ENCODE results near the gene MLKL.

MLKL gene

DNA sequence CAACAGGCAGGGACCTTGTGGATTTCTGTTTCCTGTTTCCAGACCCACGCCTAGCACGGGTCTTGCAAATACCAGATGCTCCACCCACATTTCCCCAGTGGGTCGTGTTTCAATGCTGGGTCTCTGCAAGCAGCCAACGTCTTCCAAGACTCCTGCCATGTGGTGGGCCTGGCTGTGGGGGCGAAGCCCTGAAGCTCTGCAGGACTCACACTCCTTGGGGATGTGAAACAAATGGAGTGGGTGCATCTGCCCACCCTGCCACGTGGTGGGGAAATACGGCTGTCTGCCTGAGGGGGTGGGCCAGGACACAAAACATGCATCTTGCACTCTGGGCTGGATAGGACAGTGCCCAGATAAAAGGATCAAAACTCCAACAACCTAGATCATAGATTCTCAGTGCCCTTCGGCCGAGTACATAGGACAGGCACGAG is 41.4 kb upstream of the MLKL start:
- Histone ChIP-seq H3K9me3 (ENCODE audit: control insufficient read depth, low read length) (no peaks in the 10 kb centered on the region), H3K36me3 (ENCODE audit: control insufficient read depth, insufficient read depth, low read length) (no peaks in the 10 kb centered on the region), H3K27ac (ENCODE audit: insufficient read depth, low read depth, low read length, poor library complexity, severe bottlenecking) (no peak overlapping the region), H3K27me3 (ENCODE audit: control insufficient read depth, insufficient read depth, low read length, poor library complexity, severe bottlenecking) (no peaks in the 10 kb centered on the region), H3K4me1 (ENCODE audit: control insufficient read depth, insufficient read depth, low read length) (peaks cover 30% of the 10 kb centered on the region), H3K4me3 (ENCODE audit: insufficient read depth, low read depth, low read length) (no peak overlapping the region)
- WGBS, 2 experiments = 62 to 70% methylated on average over 10 of the region's 10 CpGs

GRCh38 chr16:74740795-74741304 is 40.2 kb upstream of the MLKL start:
- no peaks in the 10 kb centered on the region for H3K36me3 ChIP-seq (ENCODE audit: control insufficient read depth, insufficient read depth, low read length)

DNA sequence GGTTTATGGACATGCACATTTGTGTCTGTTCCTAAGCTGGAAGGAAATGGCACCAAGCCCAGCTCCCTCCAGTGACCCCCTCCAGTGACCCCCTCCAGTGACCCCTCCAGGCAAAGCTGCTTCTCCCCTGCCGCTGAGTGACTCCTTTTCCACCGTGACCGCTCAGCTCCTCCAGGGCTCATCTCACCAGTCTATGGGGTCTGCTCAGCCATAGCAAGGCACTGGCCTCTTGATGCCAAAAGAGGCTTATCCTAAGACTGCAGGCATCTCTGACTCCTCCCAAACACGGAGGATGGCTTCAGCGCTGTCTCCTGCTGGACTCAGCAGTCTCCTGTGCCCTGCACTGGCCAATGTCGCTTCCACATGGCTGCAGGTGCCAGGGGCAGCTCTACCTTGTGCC is 38.6 kb upstream of the MLKL start:
- H3K36me3 ChIP-seq (ENCODE audit: control insufficient read depth, insufficient read depth, low read length) = no peaks in the 10 kb centered on the region
- no peaks in the 10 kb centered on the region for H3K9me3 ChIP-seq (ENCODE audit: control insufficient read depth, low read length)
- no peak overlapping the region for H3K27ac ChIP-seq (ENCODE audit: insufficient read depth, low read depth, low read length, poor library complexity, severe bottlenecking)
- no peaks in the 10 kb centered on the region for H3K27me3 ChIP-seq (ENCODE audit: control insufficient read depth, insufficient read depth, low read length, poor library complexity, severe bottlenecking)
- no peak overlapping the region for H3K4me3 ChIP-seq (ENCODE audit: insufficient read depth, low read depth, low read length)
- WGBS, 2 experiments = 86 to 87% methylated on average over 6 of the region's 6 CpGs
- H3K4me1 ChIP-seq (ENCODE audit: control insufficient read depth, insufficient read depth, low read length) = peaks cover 47% of the 10 kb centered on the region

More at GRCh38 chr16:74740795-74741304, 40.2 kb upstream of the MLKL start:
- Histone ChIP-seq H3K4me3 (ENCODE audit: insufficient read depth, low read depth, low read length) (no peak overlapping the region), H3K4me1 (ENCODE audit: control insufficient read depth, insufficient read depth, low read length) (peaks cover 35% of the 10 kb centered on the region), H3K9me3 (ENCODE audit: control insufficient read depth, low read length) (no peaks in the 10 kb centered on the region), H3K27me3 (ENCODE audit: control insufficient read depth, insufficient read depth, low read length, poor library complexity, severe bottlenecking) (no peaks in the 10 kb centered on the region), H3K27ac (ENCODE audit: insufficient read depth, low read depth, low read length, poor library complexity, severe bottlenecking) (no peak overlapping the region)
- WGBS, 2 experiments = 92% methylated on average over 13 of the region's 13 CpGs

DNA sequence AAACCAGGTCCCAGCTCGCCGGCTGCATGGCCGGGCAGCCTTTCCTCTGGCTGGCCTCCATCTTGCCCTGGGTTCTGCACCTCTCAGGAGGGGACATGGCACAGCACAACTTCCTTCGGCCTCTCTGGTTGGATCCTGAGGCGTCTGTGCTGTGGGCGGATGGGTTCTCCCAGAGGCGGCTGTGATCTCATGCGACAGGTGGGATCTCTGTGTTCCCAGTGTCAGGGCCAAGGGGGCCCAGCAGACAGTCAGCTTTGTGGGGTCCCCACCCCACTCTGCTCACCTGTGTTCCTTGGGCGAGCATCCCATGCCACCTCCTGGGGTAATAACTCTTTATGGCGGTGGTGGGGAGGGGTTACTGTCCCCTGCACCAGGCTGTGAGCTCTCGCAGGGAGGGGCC is 38.2 kb upstream of the MLKL start:
- H3K27me3 ChIP-seq (ENCODE audit: control insufficient read depth, insufficient read depth, low read length, poor library complexity, severe bottlenecking) = no peaks in the 10 kb centered on the region
- H3K36me3 ChIP-seq (ENCODE audit: control insufficient read depth, insufficient read depth, low read length) = no peaks in the 10 kb centered on the region
- no peak overlapping the region for H3K4me3 ChIP-seq (ENCODE audit: insufficient read depth, low read depth, low read length)
- no peak overlapping the region for H3K27ac ChIP-seq (ENCODE audit: insufficient read depth, low read depth, low read length, poor library complexity, severe bottlenecking)
- 93 to 96% methylated on average over 11 of the region's 11 CpGs for WGBS, 2 experiments
- H3K9me3 ChIP-seq (ENCODE audit: control insufficient read depth, low read length) = no peaks in the 10 kb centered on the region
- H3K4me1 ChIP-seq (ENCODE audit: control insufficient read depth, insufficient read depth, low read length) = peaks cover 52% of the 10 kb centered on the region

DNA sequence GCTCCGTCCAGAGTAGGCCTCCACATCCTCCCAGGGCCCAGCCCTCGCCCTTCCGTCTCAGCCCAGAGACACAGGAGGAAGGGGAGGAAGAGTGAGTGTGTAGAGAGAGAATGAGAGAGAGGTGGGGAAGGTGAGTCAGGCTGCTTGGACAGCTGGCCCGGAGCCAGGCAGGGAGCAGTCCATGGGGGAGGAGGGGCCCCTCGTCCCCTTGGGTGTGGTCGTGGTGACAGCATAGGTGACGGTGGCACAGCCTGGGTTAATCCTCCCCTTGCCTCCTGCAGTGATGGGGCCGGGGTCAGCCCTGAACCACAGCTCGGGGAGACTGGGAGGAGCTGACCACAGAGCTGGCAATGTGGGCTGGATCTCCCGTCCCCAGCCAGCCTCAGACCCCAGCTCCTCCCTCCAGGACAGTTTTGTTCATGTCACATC is 37.5 kb upstream of the MLKL start:
- WGBS, 2 experiments = 53 to 55% methylated on average over 10 of the region's 10 CpGs
- Histone ChIP-seq H3K27me3 (ENCODE audit: control insufficient read depth, insufficient read depth, low read length, poor library complexity, severe bottlenecking) (no peaks in the 10 kb centered on the region), H3K9me3 (ENCODE audit: control insufficient read depth, low read length) (no peaks in the 10 kb centered on the region), H3K4me3 (ENCODE audit: insufficient read depth, low read depth, low read length) (no peak overlapping the region), H3K4me1 (ENCODE audit: control insufficient read depth, insufficient read depth, low read length) (peaks cover 49% of the 10 kb centered on the region), H3K27ac (ENCODE audit: insufficient read depth, low read depth, low read length, poor library complexity, severe bottlenecking) (no peak overlapping the region), H3K36me3 (ENCODE audit: control insufficient read depth, insufficient read depth, low read length) (no peaks in the 10 kb centered on the region)

DNA sequence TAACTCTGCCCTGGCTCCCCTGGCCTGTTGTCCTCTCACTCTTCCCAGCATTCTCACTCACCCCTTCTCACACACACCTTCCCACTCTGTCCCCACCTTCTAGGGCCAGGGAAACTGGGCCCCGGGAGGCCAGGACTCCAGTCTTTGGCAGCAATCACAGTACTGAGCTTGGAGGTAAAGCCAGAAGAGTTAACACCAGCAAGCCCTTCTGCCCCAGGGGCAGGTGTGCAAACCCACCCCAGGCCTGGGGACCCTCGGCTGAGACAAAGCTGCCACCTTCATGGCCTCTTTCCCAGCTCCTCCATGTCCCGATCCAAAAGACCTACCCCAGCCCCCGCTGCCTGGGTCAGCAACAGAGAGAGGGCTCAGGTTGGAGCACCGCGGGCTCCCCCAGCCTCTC is 36.9 kb upstream of the MLKL start:
- peaks cover 46% of the 10 kb centered on the region for H3K4me1 ChIP-seq (ENCODE audit: control insufficient read depth, insufficient read depth, low read length)
- H3K4me3 ChIP-seq (ENCODE audit: insufficient read depth, low read depth, low read length) = no peak overlapping the region
- no peaks in the 10 kb centered on the region for H3K9me3 ChIP-seq (ENCODE audit: control insufficient read depth, low read length)
- no peaks in the 10 kb centered on the region for H3K36me3 ChIP-seq (ENCODE audit: control insufficient read depth, insufficient read depth, low read length)
- WGBS, 2 experiments = 81 to 86% methylated on average over 6 of the region's 6 CpGs
- no peak overlapping the region for H3K27ac ChIP-seq (ENCODE audit: insufficient read depth, low read depth, low read length, poor library complexity, severe bottlenecking)
- H3K27me3 ChIP-seq (ENCODE audit: control insufficient read depth, insufficient read depth, low read length, poor library complexity, severe bottlenecking) = no peaks in the 10 kb centered on the region

DNA sequence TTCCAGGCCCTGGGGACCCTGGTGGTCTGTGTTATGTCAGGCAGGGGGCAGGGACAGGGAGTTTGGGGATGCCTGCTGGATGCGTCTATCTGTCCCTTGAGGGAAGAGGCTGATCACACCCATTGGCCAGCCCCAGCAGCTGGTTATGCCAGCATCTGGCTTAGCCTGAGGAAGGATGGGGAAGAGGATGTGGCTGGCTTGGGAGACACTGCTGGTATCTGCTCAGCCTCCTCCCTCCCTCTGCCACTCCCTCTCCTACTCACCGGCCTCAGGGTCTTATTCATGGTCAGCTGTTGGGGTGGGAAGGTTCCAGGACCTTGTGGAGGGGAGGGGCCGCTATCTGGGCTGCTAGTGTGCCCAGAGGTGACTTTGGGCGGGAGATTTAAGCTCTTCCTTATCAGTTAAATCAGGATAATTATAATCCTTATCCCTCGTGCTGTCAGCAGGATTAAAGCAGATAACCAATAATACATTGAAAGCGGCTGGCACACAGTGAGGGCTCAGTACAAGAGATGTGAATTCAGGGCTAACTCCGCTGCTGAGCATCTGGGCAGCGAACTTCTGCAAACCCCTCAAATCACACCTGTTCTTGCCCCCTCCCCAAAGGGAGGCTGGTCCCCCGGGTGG is 36.0 kb upstream of the MLKL start:
- 83 to 93% methylated on average over 7 to 9 of the region's 9 CpGs for WGBS, 2 experiments
- H3K4me3 ChIP-seq (ENCODE audit: insufficient read depth, low read depth, low read length) = no peak overlapping the region
- peaks cover 44% of the 10 kb centered on the region for H3K4me1 ChIP-seq (ENCODE audit: control insufficient read depth, insufficient read depth, low read length)
- no peaks in the 10 kb centered on the region for H3K9me3 ChIP-seq (ENCODE audit: control insufficient read depth, low read length)
- no peak overlapping the region for H3K27ac ChIP-seq (ENCODE audit: insufficient read depth, low read depth, low read length, poor library complexity, severe bottlenecking)
- H3K36me3 ChIP-seq (ENCODE audit: control insufficient read depth, insufficient read depth, low read length) = no peaks in the 10 kb centered on the region
- no peaks in the 10 kb centered on the region for H3K27me3 ChIP-seq (ENCODE audit: control insufficient read depth, insufficient read depth, low read length, poor library complexity, severe bottlenecking)

DNA sequence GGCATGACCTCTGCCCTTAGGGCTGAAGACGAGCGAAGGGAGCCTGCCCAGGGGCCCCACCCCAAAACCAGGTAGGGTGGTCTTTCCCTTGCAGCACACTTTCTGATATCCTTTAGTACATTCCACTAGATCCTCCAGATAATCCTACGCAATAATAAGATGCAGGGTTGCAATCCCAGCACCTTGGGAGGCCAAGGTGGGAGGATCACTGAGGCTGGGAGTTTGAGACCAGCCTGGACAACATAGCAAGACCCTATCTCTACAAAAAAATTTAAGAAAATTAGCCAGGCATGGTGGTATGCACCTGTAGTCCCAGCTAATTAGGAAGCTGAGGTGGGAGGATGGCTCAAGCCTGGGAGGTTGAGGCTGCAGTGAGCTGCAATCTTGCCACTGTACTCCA is 34.9 kb upstream of the MLKL start:
- Histone ChIP-seq H3K4me1 (ENCODE audit: control insufficient read depth, insufficient read depth, low read length) (peaks cover 44% of the 10 kb centered on the region), H3K4me3 (ENCODE audit: insufficient read depth, low read depth, low read length) (no peak overlapping the region), H3K9me3 (ENCODE audit: control insufficient read depth, low read length) (no peaks in the 10 kb centered on the region), H3K27ac (ENCODE audit: insufficient read depth, low read depth, low read length, poor library complexity, severe bottlenecking) (no peak overlapping the region), H3K36me3 (ENCODE audit: control insufficient read depth, insufficient read depth, low read length) (no peaks in the 10 kb centered on the region), H3K27me3 (ENCODE audit: control insufficient read depth, insufficient read depth, low read length, poor library complexity, severe bottlenecking) (no peaks in the 10 kb centered on the region)
- WGBS, 2 experiments = 91 to 93% methylated on average over 3 of the region's 3 CpGs

DNA sequence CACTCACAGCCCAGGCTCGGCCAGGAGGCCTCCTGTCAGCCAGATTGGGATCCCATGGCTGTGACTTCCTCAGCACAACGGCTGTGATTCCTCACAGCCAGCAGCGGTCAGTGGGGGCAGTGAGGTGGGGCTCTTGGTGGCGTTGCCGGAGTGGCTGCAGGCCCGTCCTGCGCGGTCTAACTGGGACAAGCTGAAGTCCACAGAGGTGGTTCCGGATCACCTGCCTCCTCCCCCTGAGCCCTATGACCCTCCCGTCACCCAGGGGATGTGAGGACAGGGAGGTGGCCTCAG is 34.4 kb upstream of the MLKL start:
- WGBS, 2 experiments = 77 to 82% methylated on average over 10 of the region's 10 CpGs
- H3K4me3 ChIP-seq (ENCODE audit: insufficient read depth, low read depth, low read length) = no peak overlapping the region
- H3K9me3 ChIP-seq (ENCODE audit: control insufficient read depth, low read length) = no peaks in the 10 kb centered on the region
- no peaks in the 10 kb centered on the region for H3K27me3 ChIP-seq (ENCODE audit: control insufficient read depth, insufficient read depth, low read length, poor library complexity, severe bottlenecking)
- H3K36me3 ChIP-seq (ENCODE audit: control insufficient read depth, insufficient read depth, low read length) = no peaks in the 10 kb centered on the region
- H3K4me1 ChIP-seq (ENCODE audit: control insufficient read depth, insufficient read depth, low read length) = peaks cover 47% of the 10 kb centered on the region
- H3K27ac ChIP-seq (ENCODE audit: insufficient read depth, low read depth, low read length, poor library complexity, severe bottlenecking) = no peak overlapping the region

- no peak overlapping the region for H3K27ac ChIP-seq (ENCODE audit: insufficient read depth, low read depth, low read length, poor library complexity, severe bottlenecking)
- H3K36me3 ChIP-seq (ENCODE audit: control insufficient read depth, insufficient read depth, low read length) = no peaks in the 10 kb centered on the region
- peaks cover 53% of the 10 kb centered on the region for H3K4me1 ChIP-seq (ENCODE audit: control insufficient read depth, insufficient read depth, low read length)
- no peaks in the 10 kb centered on the region for H3K9me3 ChIP-seq (ENCODE audit: control insufficient read depth, low read length)
- 44 to 46% methylated on average over 21 of the region's 21 CpGs for WGBS, 2 experiments
- H3K4me3 ChIP-seq (ENCODE audit: insufficient read depth, low read depth, low read length) = no peak overlapping the region
- H3K27me3 ChIP-seq (ENCODE audit: control insufficient read depth, insufficient read depth, low read length, poor library complexity, severe bottlenecking) = no peaks in the 10 kb centered on the region
These were observed 33.9 kb upstream of the MLKL start for GRCh38 chr16:74734361-74735161.
